ENCODE measurements around the gene TSPOAP1. TPM values are rescaled to one million over a fixed set of nuclear protein-coding genes. Genes with fewer than 3 reads are reported as not detected.
A peak's percentile ranks its signal among the peaks of the same experiment; 100 is the strongest.

Gene TSPOAP1
- total RNA-seq, 2 donors from 2014 or later = 31.3 to 36.8 TPM

DNA sequence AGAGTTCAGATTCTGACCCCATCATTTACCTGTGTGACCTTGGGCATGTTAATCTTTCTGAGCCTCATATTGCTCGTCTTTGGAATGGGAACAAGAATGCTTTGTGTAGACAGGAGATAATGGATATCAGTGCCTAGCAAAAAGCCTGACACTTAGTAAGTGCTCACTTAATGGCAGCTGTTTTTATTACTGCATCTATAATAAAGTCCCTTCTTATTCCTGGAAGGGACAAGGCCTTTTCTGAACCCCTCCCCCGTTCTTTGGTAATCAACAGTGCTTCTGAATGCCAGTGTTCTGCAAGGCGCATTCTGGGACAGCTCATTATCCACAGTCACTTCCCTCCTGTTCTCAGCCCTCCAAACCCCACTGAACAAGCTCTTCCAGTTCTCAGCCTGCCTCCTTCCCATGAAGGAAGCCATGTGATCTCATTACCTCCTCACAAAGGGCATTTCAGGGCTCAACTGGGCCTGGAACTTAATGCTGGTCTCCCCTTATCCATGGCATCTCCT lies 48.6 kb upstream of the TSPOAP1 start:
- Histone ChIP-seq H3K4me3 (ENCODE audit: low read length) (no peak overlapping the region), H3K27ac (ENCODE audit: low read depth, low read length) (no peak overlapping the region), H3K36me3 (ENCODE audit: control insufficient read depth, insufficient read depth, low read length) (no peaks in the 10 kb centered on the region), H3K4me1 (ENCODE audit: control insufficient read depth, insufficient read depth, low read length) (no peaks in the 10 kb centered on the region), H3K9ac (ENCODE audit: extremely low read depth, low read length, poor library complexity, severe bottlenecking) (no peak overlapping the region), H3K9me3 (ENCODE audit: control insufficient read depth, low read length) (no peaks in the 10 kb centered on the region), H3K27me3 (ENCODE audit: control insufficient read depth, insufficient read depth, low read length, poor library complexity, severe bottlenecking) (no peaks in the 10 kb centered on the region)
- no peaks in the 10 kb centered on the region for H3K9me3 Mint-ChIP-seq
- no peak overlapping the region for H3K27ac Mint-ChIP-seq
- TF ChIP-seq, protein P1, sequence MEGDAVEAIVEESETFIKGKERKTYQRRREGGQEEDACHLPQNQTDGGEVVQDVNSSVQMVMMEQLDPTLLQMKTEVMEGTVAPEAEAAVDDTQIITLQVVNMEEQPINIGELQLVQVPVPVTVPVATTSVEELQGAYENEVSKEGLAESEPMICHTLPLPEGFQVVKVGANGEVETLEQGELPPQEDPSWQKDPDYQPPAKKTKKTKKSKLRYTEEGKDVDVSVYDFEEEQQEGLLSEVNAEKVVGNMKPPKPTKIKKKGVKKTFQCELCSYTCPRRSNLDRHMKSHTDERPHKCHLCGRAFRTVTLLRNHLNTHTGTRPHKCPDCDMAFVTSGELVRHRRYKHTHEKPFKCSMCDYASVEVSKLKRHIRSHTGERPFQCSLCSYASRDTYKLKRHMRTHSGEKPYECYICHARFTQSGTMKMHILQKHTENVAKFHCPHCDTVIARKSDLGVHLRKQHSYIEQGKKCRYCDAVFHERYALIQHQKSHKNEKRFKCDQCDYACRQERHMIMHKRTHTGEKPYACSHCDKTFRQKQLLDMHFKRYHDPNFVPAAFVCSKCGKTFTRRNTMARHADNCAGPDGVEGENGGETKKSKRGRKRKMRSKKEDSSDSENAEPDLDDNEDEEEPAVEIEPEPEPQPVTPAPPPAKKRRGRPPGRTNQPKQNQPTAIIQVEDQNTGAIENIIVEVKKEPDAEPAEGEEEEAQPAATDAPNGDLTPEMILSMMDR (conservative IDR thresholded peaks at IDR 0.05) = no peak
- H3K4me3 Mint-ChIP-seq = no peak overlapping the region
- peaks cover 12% of the 10 kb centered on the region for H3K4me1 Mint-ChIP-seq
- 85 to 100% methylated on average over 3 of the region's 3 CpGs for WGBS, 2 experiments (ENCODE audit: insufficient coverage in 1 of 2, insufficient read length in 1 of 2)
- H3K27me3 Mint-ChIP-seq (ENCODE audit: insufficient read depth) = no peaks in the 10 kb centered on the region
- H3K36me3 Mint-ChIP-seq (ENCODE audit: low read depth) = no peaks in the 10 kb centered on the region
- peak; percentile 64 for DNase-seq

DNA sequence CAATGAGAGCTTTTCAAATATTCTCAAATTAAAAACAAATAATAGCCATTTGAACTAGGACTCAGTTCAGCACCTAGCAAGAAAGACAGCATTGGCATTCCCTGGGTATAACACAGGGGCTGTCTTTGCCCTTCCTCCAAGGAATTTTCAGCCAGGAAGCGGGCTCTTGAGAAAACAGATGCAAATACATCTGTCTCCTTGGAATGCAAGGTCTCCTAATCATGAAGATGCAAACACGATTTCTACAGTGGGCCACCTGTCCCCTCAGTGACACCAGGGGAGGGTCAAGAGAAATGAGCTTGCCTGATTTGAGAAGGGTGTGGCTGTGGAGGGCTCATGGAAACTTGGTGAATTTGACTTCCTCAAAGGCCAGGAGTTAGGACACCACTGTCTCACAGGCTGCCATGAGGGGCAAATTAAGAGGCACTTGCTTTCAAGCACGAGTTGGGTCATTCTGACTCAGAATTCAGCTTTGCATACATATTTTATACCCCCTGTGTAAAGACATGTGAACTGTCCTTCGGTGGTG lies 47.9 kb upstream of the TSPOAP1 start:
- Histone ChIP-seq H3K36me3 (ENCODE audit: control insufficient read depth, insufficient read depth, low read length) (no peaks in the 10 kb centered on the region), H3K9ac (ENCODE audit: extremely low read depth, low read length, poor library complexity, severe bottlenecking) (no peak overlapping the region), H3K9me3 (ENCODE audit: control insufficient read depth, low read length) (no peaks in the 10 kb centered on the region), H3K27me3 (ENCODE audit: control insufficient read depth, insufficient read depth, low read length, poor library complexity, severe bottlenecking) (no peaks in the 10 kb centered on the region), H3K4me1 (ENCODE audit: control insufficient read depth, insufficient read depth, low read length) (no peaks in the 10 kb centered on the region), H3K4me3 (ENCODE audit: low read length) (no peak overlapping the region), H3K27ac (ENCODE audit: low read depth, low read length) (no peak overlapping the region)
- no peaks in the 10 kb centered on the region for H3K9me3 Mint-ChIP-seq
- DNase-seq = peak; percentile 71
- H3K4me1 Mint-ChIP-seq = peaks cover 12% of the 10 kb centered on the region
- no peaks in the 10 kb centered on the region for H3K27me3 Mint-ChIP-seq (ENCODE audit: insufficient read depth)
- TF ChIP-seq, protein P1 (conservative IDR thresholded peaks at IDR 0.05) = no peak
- H3K4me3 Mint-ChIP-seq = no peak overlapping the region
- H3K36me3 Mint-ChIP-seq (ENCODE audit: low read depth) = no peaks in the 10 kb centered on the region
- 69 to 78% methylated on average over 3 to 4 of the region's 4 CpGs for WGBS, 2 experiments (ENCODE audit: insufficient coverage in 1 of 2, insufficient read length in 1 of 2)
- no peak overlapping the region for H3K27ac Mint-ChIP-seq

DNA sequence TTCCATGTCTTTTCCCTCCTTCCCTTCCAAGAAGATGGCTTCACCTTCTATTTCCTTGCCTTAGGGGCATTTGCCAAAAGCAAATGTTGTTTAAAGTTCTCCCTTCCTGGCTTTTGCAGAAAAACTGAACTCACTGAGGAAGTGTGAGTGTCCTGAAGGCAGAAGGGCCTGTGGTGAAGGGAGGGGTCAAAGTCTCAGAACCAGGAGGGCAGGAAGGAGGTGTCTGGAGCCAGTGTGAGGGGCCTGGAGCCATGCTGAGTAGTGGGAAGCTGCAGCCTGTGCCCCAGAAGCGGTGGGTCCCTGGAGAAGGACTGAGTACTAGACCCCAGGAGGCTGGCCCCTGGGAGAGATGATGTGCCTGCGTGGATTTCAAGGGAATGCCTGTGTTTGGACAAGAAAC lies 47.2 kb upstream of the TSPOAP1 start:
- TF ChIP-seq, protein P1 (conservative IDR thresholded peaks at IDR 0.05) = no peak
- no peaks in the 10 kb centered on the region for H3K4me1 ChIP-seq (ENCODE audit: control insufficient read depth, insufficient read depth, low read length)
- peak; percentile 71 for DNase-seq
- H3K4me3 ChIP-seq (ENCODE audit: low read length) = no peak overlapping the region
- WGBS, 2 experiments (ENCODE audit: insufficient coverage in 1 of 2, insufficient read length in 1 of 2) = 71 to 76% methylated on average over 2 of the region's 2 CpGs
- peaks cover 12% of the 10 kb centered on the region for H3K4me1 Mint-ChIP-seq
- H3K27ac ChIP-seq (ENCODE audit: low read depth, low read length) = no peak overlapping the region
- no peaks in the 10 kb centered on the region for H3K9me3 ChIP-seq (ENCODE audit: control insufficient read depth, low read length)
- no peak overlapping the region for H3K4me3 Mint-ChIP-seq
- no peaks in the 10 kb centered on the region for H3K9me3 Mint-ChIP-seq
- no peaks in the 10 kb centered on the region for H3K36me3 ChIP-seq (ENCODE audit: control insufficient read depth, insufficient read depth, low read length)
- H3K36me3 Mint-ChIP-seq (ENCODE audit: low read depth) = no peaks in the 10 kb centered on the region
- peak overlapping the region; percentile 23 for H3K27ac Mint-ChIP-seq
- no peak overlapping the region for H3K9ac ChIP-seq (ENCODE audit: extremely low read depth, low read length, poor library complexity, severe bottlenecking)
- no peaks in the 10 kb centered on the region for H3K27me3 ChIP-seq (ENCODE audit: control insufficient read depth, insufficient read depth, low read length, poor library complexity, severe bottlenecking)
- H3K27me3 Mint-ChIP-seq (ENCODE audit: insufficient read depth) = no peaks in the 10 kb centered on the region
